A549 (cell line): ENCODE measurements around the gene TMEM255B.

Experiments
- ATOH8 ChIP-seq: fragments of 250-450 bp; sonication (Bioruptor Pico); IDR thresholded peaks from 2 replicates; pipeline ENCODE4 v1.5.0; 2020; ENCODE audit warnings: low read depth, mild to moderate bottlenecking, moderate library complexity
- EP300 ChIP-seq, 2 experiments: fragments of >200 bp; sonication (Bioruptor Twin); formaldehyde crosslinking; IDR thresholded peaks; 2 replicates in 1 of 2; 3 replicates in 1 of 2; pipeline ENCODE4 v1.6.1; 2016 to 2017
- POLR2A ChIP-seq: IDR thresholded peaks from 2 replicates; pipeline ENCODE4 v1.6.1; 2012; ENCODE audit warnings: mild to moderate bottlenecking, low read length
- RFX5 ChIP-seq: fragments of 450-650 bp; IDR thresholded peaks from 2 replicates; pipeline ENCODE4 v1.7.1; 2014; ENCODE audit warnings: antibody characterized with exemption, mild to moderate bottlenecking, moderate library complexity
- TP53 ChIP-seq: fragments of 250-450 bp; sonication (Bioruptor Pico); IDR thresholded peaks from 2 replicates; pipeline ENCODE4 v1.5.0; 2021; ENCODE audit warnings: mild to moderate bottlenecking, moderate library complexity
- ZFP36 ChIP-seq: fragments of 450-650 bp; IDR thresholded peaks from 2 replicates; pipeline ENCODE4 v1.6.1; 2014; ENCODE audit warnings: borderline replicate concordance; ENCODE audit not compliant: partially characterized antibody
- TF ChIP-seq, protein P1 (sequence below): fragments of >200 bp; sonication (Bioruptor Twin); formaldehyde crosslinking; IDR thresholded peaks from 3 replicates; pipeline ENCODE4 v1.5.1; 2016

- no peak for TF ChIP-seq POLR2A
- no peak for TF ChIP-seq ATOH8
- TF ChIP-seq ZFP36, result no peak
- no peak for TF ChIP-seq RFX5
- no peak for TF ChIP-seq TP53 (CRISPR knock-in tag)
- TF ChIP-seq, protein P1, sequence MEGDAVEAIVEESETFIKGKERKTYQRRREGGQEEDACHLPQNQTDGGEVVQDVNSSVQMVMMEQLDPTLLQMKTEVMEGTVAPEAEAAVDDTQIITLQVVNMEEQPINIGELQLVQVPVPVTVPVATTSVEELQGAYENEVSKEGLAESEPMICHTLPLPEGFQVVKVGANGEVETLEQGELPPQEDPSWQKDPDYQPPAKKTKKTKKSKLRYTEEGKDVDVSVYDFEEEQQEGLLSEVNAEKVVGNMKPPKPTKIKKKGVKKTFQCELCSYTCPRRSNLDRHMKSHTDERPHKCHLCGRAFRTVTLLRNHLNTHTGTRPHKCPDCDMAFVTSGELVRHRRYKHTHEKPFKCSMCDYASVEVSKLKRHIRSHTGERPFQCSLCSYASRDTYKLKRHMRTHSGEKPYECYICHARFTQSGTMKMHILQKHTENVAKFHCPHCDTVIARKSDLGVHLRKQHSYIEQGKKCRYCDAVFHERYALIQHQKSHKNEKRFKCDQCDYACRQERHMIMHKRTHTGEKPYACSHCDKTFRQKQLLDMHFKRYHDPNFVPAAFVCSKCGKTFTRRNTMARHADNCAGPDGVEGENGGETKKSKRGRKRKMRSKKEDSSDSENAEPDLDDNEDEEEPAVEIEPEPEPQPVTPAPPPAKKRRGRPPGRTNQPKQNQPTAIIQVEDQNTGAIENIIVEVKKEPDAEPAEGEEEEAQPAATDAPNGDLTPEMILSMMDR, result no peak; the same call in 1 of the 3 replicates
- no peak for TF ChIP-seq EP300 (IDR thresholded peaks at IDR 0.05)
Measured at GRCh38 chr13:113820813-113821651, 62.0 kb downstream of the TMEM255B start.
